Upper lobe of left lung (tissue), 6 donors: ENCODE data around the gene CAPN9. TPM values are rescaled to one million over a fixed set of nuclear protein-coding genes. Genes with fewer than 3 reads are reported as not detected.

ENCODE experiments used
- ATAC-seq, 2 donors: fragments of 200-7000 bp; cut with Tn5 transposase; one replicate each; pipeline ENCODE4 v1.9.1; 2022; ENCODE audit warnings: mild to moderate bottlenecking in 2 of 2, moderate library complexity in 2 of 2; ENCODE audit not compliant: low FRiP score in 2 of 2
- DNase-seq, 2 donors: peaks; one replicate each; pipeline ENCODE4 v3.0.0-alpha.2; 2019 to 2020
- H3K27ac ChIP-seq, 4 donors: fragments of 200-600 bp; sonication (generic); one replicate each; pipeline ENCODE4 v1.5.1; 2016 to 2019
- H3K27me3 ChIP-seq, 4 donors: fragments of 200-600 bp; sonication (generic); one replicate each; pipeline ENCODE4 v1.5.1; 2017 to 2019
- H3K36me3 ChIP-seq, 4 donors: fragments of 200-600 bp; sonication (generic); one replicate each; pipeline ENCODE4 v1.5.1; 2016 to 2019
- H3K4me1 ChIP-seq, 4 donors: fragments of 200-600 bp; sonication (generic); one replicate each; pipeline ENCODE4 v1.5.1; 2018 to 2019
- H3K4me3 ChIP-seq, 4 donors: fragments of 200-600 bp; sonication (generic); one replicate each; pipeline ENCODE4 v1.5.1; 2017 to 2019; ENCODE audit warnings: mild to moderate bottlenecking in 2 of 4, moderate library complexity in 1 of 4
- H3K9me3 ChIP-seq, 4 donors: fragments of 200-600 bp; sonication (generic); one replicate each; pipeline ENCODE4 v1.5.1; 2018 to 2019
- EP300 ChIP-seq, 4 donors: sonication (generic); formaldehyde crosslinking; IDR thresholded peaks; one replicate each; pipeline ENCODE4 v1.5.1; 2017; ENCODE audit warnings: antibody characterized with exemption in 4 of 4, control low read depth in 2 of 4
- POLR2A ChIP-seq, 4 donors: fragments of 450-650 bp; IDR thresholded peaks; one replicate each; pipeline ENCODE4 v1.5.1; 2016 to 2017; ENCODE audit warnings: antibody characterized with exemption in 4 of 4, mild to moderate bottlenecking in 2 of 4
- POLR2AphosphoS5 ChIP-seq, 2 donors: sonication (generic); formaldehyde crosslinking; IDR thresholded peaks; one replicate each; pipeline ENCODE4 v1.5.1; 2017; ENCODE audit warnings: antibody characterized with exemption in 2 of 2
- WGBS, 2 donors: methylation state at CpG; one replicate each; pipeline ENCODE4 v1.1.5; 2017 to 2018; 5-methylcytosine and 5-hydroxymethylcytosine counted together
- total RNA-seq, 6 donors: library from RNA; depleted of rRNA in 4 of 6; stranded (reverse); fragments of >200 nt in 4 of 6; gene quantifications; one replicate each; pipeline versions ENCODE4 v1.1.0 to v1.2.1, GENCODE V29; 2016 to 2021
- TF ChIP-seq, protein P1 (sequence below), 6 experiments: fragments of 450-650 bp in 4 of 6; fragments of 200-600 bp in 2 of 6; sonication (generic) in 2 of 6; IDR thresholded peaks; one replicate each; pipeline ENCODE4 v1.5.1; 2016 to 2019; ENCODE audit warnings: antibody characterized with exemption in 6 of 6
- donor health status: DM: no; HTN: no; CAD: no; lungs with moderate emphysema.
- donor health status: DM: no; HTN: yes; CAD: no; lungs with severe emphysema.

CAPN9 gene
- total RNA-seq, 6 donors from 2014 or later, result 8.0 to 29.0 (median 19.6) TPM

GRCh38 chr1:230818901-230819300 is 71.7 kb downstream of the CAPN9 start:
- Histone ChIP-seq H3K9me3 (no peaks in the 10 kb centered on the region), H3K4me3 (no peak overlapping the region), H3K36me3 (no peaks in the 10 kb centered on the region), H3K27ac (no peak overlapping the region), H3K4me1 (no peaks in the 10 kb centered on the region), H3K27me3 (no peaks in the 10 kb centered on the region)
- TF ChIP-seq, protein P1, sequence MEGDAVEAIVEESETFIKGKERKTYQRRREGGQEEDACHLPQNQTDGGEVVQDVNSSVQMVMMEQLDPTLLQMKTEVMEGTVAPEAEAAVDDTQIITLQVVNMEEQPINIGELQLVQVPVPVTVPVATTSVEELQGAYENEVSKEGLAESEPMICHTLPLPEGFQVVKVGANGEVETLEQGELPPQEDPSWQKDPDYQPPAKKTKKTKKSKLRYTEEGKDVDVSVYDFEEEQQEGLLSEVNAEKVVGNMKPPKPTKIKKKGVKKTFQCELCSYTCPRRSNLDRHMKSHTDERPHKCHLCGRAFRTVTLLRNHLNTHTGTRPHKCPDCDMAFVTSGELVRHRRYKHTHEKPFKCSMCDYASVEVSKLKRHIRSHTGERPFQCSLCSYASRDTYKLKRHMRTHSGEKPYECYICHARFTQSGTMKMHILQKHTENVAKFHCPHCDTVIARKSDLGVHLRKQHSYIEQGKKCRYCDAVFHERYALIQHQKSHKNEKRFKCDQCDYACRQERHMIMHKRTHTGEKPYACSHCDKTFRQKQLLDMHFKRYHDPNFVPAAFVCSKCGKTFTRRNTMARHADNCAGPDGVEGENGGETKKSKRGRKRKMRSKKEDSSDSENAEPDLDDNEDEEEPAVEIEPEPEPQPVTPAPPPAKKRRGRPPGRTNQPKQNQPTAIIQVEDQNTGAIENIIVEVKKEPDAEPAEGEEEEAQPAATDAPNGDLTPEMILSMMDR (IDR thresholded peaks at IDR 0.05), result no peak
- TF ChIP-seq EP300 (IDR thresholded peaks at IDR 0.05) (no peak), POLR2A (IDR thresholded peaks at IDR 0.05) (no peak), POLR2AphosphoS5 (IDR thresholded peaks at IDR 0.05) (no peak)
- no peak for DNase-seq
- ATAC-seq, result no peak
- 88 to 93% methylated on average over 6 of the region's 6 CpGs for WGBS, 2 donors

GRCh38 chr1:230819976-230820375 is 72.8 kb downstream of the CAPN9 start:
- Histone ChIP-seq H3K27ac (no peak overlapping the region), H3K9me3 (no peaks in the 10 kb centered on the region), H3K36me3 (no peaks in the 10 kb centered on the region), H3K4me3 (no peak overlapping the region), H3K27me3 (no peaks in the 10 kb centered on the region), H3K4me1 (peaks cover 3 to 6% (median 5%) of the 10 kb centered on the region in 4 donors)
- WGBS, 2 donors, result 83 to 90% methylated on average over 4 of the region's 4 CpGs
- no peak for DNase-seq
- TF ChIP-seq, protein P1 (IDR thresholded peaks at IDR 0.05), result no peak
- TF ChIP-seq POLR2A (IDR thresholded peaks at IDR 0.05) (no peak), EP300 (IDR thresholded peaks at IDR 0.05) (no peak), POLR2AphosphoS5 (IDR thresholded peaks at IDR 0.05) (no peak)
- no peak for ATAC-seq

GRCh38 chr1:230820568-230820967 is 73.4 kb downstream of the CAPN9 start:
- ATAC-seq (no peak), DNase-seq (no peak)
- no peak overlapping the region for H3K4me3 ChIP-seq
- H3K4me1 ChIP-seq, result peaks cover 7 to 12% (median 9%) of the 10 kb centered on the region in 4 donors
- no peaks in the 10 kb centered on the region for H3K36me3 ChIP-seq
- H3K9me3 ChIP-seq, result no peaks in the 10 kb centered on the region
- 93 to 100% methylated on average over 3 to 4 of the region's 4 CpGs for WGBS, 2 donors
- TF ChIP-seq, protein P1 (IDR thresholded peaks at IDR 0.05), result no peak
- TF ChIP-seq POLR2A (IDR thresholded peaks at IDR 0.05) (no peak), EP300 (IDR thresholded peaks at IDR 0.05) (no peak), POLR2AphosphoS5 (IDR thresholded peaks at IDR 0.05) (no peak)
- no peak overlapping the region for H3K27ac ChIP-seq
- no peaks in the 10 kb centered on the region for H3K27me3 ChIP-seq

DNA sequence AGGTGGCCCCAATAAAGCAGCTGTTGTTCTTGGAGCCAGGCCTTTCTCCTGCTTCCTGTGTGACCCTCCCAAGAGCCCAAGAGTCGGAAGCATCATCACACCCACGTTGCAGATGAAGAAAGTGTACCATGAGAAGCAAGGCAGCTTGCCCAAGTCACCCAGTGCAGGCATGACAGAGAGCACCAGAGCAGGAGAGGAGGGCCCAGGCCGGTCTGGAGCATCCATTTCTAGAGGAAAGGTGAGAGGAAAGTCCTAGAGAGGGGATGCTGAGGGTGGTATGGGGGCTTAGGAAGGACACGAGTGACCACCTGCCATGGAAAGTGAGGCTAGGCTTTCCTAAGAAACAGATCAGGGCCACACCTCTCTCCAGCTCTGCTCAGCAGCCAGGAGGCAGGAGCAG is 74.2 kb downstream of the CAPN9 start:
- ATAC-seq, result no peak
- 79 to 82% methylated on average over 4 of the region's 4 CpGs for WGBS, 2 donors
- no peaks in the 10 kb centered on the region for H3K9me3 ChIP-seq

More for the DNA sequence above, 74.2 kb downstream of the CAPN9 start:
- Histone ChIP-seq H3K4me3 (no peak overlapping the region), H3K27ac (no peak overlapping the region), H3K36me3 (no peaks in the 10 kb centered on the region), H3K27me3 (no peaks in the 10 kb centered on the region), H3K4me1 (peaks cover 12 to 18% (median 14%) of the 10 kb centered on the region in 4 donors)
- no peak for DNase-seq
- TF ChIP-seq POLR2A (IDR thresholded peaks at IDR 0.05) (no peak), EP300 (IDR thresholded peaks at IDR 0.05) (no peak), POLR2AphosphoS5 (IDR thresholded peaks at IDR 0.05) (no peak)
- TF ChIP-seq, protein P1 (IDR thresholded peaks at IDR 0.05), result no peak
